ENCODE measurements around the gene FMNL2.

Gene FMNL2

GRCh38 chr2:152339556-152340286 lies 4.7 kb downstream of the FMNL2 start:
- H3K27ac ChIP-seq = no peak overlapping the region
- no peaks in the 10 kb centered on the region for H3K9me3 ChIP-seq
- H3K27me3 ChIP-seq = no peaks in the 10 kb centered on the region
- peaks cover 0 to 50% (median 10%) of the 10 kb centered on the region in 4 donors for H3K4me1 ChIP-seq
- intact Hi-C loops (cut with DNase I; ENCODE audit: low total_unique reads) = loop anchor here (5.0 to 10.0 kb wide), 4 partner anchors 58 to 285 kb away; no protein-coding TSS in a partner anchor
- no peak overlapping the region for H3K4me3 ChIP-seq
- no peak for DNase-seq
- TF ChIP-seq, protein P1, sequence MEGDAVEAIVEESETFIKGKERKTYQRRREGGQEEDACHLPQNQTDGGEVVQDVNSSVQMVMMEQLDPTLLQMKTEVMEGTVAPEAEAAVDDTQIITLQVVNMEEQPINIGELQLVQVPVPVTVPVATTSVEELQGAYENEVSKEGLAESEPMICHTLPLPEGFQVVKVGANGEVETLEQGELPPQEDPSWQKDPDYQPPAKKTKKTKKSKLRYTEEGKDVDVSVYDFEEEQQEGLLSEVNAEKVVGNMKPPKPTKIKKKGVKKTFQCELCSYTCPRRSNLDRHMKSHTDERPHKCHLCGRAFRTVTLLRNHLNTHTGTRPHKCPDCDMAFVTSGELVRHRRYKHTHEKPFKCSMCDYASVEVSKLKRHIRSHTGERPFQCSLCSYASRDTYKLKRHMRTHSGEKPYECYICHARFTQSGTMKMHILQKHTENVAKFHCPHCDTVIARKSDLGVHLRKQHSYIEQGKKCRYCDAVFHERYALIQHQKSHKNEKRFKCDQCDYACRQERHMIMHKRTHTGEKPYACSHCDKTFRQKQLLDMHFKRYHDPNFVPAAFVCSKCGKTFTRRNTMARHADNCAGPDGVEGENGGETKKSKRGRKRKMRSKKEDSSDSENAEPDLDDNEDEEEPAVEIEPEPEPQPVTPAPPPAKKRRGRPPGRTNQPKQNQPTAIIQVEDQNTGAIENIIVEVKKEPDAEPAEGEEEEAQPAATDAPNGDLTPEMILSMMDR (IDR thresholded peaks at IDR 0.05) = no peak
- peaks cover 0 to 8% (median 3%) of the 10 kb centered on the region in 3 donors for H3K36me3 ChIP-seq

- Histone ChIP-seq H3K27me3 (no peaks in the 10 kb centered on the region), H3K4me3 (no peak overlapping the region), H3K4me1 (peaks cover 0 to 44% (median 6%) of the 10 kb centered on the region in 4 donors), H3K9me3 (no peaks in the 10 kb centered on the region), H3K27ac (no peak overlapping the region), H3K36me3 (peaks cover 0 to 8% (median 7%) of the 10 kb centered on the region in 3 donors)
- intact Hi-C loops (cut with DNase I; ENCODE audit: low total_unique reads) = no loop called here
- TF ChIP-seq, protein P1 (IDR thresholded peaks at IDR 0.05) = no peak
- no peak for DNase-seq
Measured at GRCh38 chr2:152342259-152343046, 7.5 kb downstream of the FMNL2 start.

DNA sequence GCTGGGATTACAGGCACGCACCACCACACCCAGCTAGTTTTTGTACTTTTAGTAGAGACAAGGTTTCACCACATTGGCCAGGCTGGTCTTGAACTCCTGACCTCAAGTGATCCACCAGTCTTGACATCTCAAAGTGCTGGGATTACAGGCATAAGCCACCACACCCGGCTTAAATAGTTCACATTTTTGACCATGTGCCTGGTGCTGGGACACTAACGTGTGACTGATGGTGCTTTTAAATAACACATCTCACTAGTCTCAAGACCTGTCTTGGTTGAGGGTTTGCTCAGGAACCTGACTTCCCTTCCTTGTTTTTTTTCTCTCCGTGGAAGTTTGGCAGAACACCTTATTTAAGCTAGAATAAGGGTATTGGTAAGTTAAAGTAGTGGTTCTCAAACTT lies 8.5 kb downstream of the FMNL2 start:
- Histone ChIP-seq H3K27me3 (no peaks in the 10 kb centered on the region), H3K36me3 (peaks cover 0 to 8% (median 7%) of the 10 kb centered on the region in 3 donors), H3K9me3 (no peaks in the 10 kb centered on the region), H3K4me1 (peaks cover 0 to 38% (median 4%) of the 10 kb centered on the region in 4 donors), H3K27ac (no peak overlapping the region), H3K4me3 (no peak overlapping the region)
- intact Hi-C loops (cut with DNase I; ENCODE audit: low total_unique reads) = no loop called here
- TF ChIP-seq, protein P1 (IDR thresholded peaks at IDR 0.05) = no peak
- no peak for DNase-seq

DNA sequence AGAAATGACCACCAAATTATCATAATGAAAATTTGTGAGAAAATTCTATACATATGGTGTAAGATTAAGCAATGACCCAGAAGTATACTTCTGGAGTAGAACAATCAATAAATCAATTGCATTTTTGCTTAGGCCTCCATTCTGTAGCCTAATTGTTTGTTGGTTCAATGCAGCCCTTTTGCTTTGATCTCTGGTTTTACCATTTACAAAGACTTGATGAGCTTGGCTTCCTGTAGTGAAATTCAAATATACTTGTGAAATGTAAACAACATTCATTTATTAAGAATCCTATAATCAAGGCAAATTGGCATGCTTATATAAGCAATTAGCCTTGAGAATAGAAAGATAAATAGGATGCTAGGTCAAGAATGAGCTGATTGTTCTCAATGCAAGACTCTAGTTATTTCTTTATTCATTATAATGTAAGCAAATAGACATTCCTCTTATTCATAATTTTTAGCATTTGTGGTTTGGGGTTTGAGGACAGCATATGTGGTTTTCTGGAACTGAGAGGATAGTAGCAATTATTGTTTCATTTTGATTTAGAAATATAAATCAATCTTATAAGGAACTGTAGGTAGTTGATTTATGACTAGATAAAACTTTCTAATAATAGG lies 9.7 kb downstream of the FMNL2 start:
- Histone ChIP-seq H3K27ac (no peak overlapping the region), H3K4me1 (peaks cover 0 to 30% (median 4%) of the 10 kb centered on the region in 4 donors), H3K27me3 (no peaks in the 10 kb centered on the region), H3K4me3 (no peak overlapping the region), H3K36me3 (peaks cover 0 to 8% (median 7%) of the 10 kb centered on the region in 3 donors), H3K9me3 (no peaks in the 10 kb centered on the region)
- DNase-seq = no peak
- TF ChIP-seq, protein P1 (IDR thresholded peaks at IDR 0.05) = no peak
- intact Hi-C loops (cut with DNase I; ENCODE audit: low total_unique reads) = no loop called here

- Histone ChIP-seq H3K36me3 (peaks cover 0 to 8% (median 7%) of the 10 kb centered on the region in 3 donors), H3K9me3 (no peaks in the 10 kb centered on the region), H3K4me1 (peaks cover 0 to 14% (median 4%) of the 10 kb centered on the region in 4 donors), H3K27ac (no peak overlapping the region), H3K4me3 (no peak overlapping the region), H3K27me3 (no peaks in the 10 kb centered on the region)
- TF ChIP-seq, protein P1 (IDR thresholded peaks at IDR 0.05) = no peak
- intact Hi-C loops (cut with DNase I; ENCODE audit: low total_unique reads) = no loop called here
- no peak for DNase-seq
Measured at GRCh38 chr2:152347076-152347475, 12.1 kb downstream of the FMNL2 start.
